Measurements from ENCODE around the gene KRT6B.

Gene KRT6B

GRCh38 chr12:52446367-52447045, 5.4 kb downstream of the KRT6B start:
- H3K36me3 ChIP-seq (ENCODE audit: control insufficient read depth in 2 of 2, insufficient read depth in 1 of 2, low read length in 2 of 2), result no peaks in the 10 kb centered on the region
- ChIA-PET POLR2A (no interaction called here), CTCF (no interaction called here)
- H3K4me3 ChIP-seq (ENCODE audit: low read depth, low read length), result no peak overlapping the region
- no peak overlapping the region for H3K27ac ChIP-seq (ENCODE audit: extremely low read depth, low read depth, low read length)
- TF ChIP-seq HOXD13 (CRISPR knock-in tag; IDR thresholded peaks at IDR 0.05; ENCODE audit: borderline replicate concordance) (no peak), ZNF211 (tag by site-specific recombination; IDR thresholded peaks at IDR 0.05; ENCODE audit: low read depth) (no peak)
- TF ChIP-seq, protein P1, sequence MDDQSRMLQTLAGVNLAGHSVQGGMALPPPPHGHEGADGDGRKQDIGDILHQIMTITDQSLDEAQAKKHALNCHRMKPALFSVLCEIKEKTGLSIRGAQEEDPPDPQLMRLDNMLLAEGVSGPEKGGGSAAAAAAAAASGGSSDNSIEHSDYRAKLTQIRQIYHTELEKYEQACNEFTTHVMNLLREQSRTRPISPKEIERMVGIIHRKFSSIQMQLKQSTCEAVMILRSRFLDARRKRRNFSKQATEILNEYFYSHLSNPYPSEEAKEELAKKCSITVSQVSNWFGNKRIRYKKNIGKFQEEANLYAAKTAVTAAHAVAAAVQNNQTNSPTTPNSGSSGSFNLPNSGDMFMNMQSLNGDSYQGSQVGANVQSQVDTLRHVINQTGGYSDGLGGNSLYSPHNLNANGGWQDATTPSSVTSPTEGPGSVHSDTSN (CRISPR knock-in tag; IDR thresholded peaks at IDR 0.05), result no peak
- no peaks in the 10 kb centered on the region for H3K4me1 ChIP-seq (ENCODE audit: control insufficient read depth, insufficient read depth, low read length)
- no peaks in the 10 kb centered on the region for H3K9me3 ChIP-seq (ENCODE audit: control insufficient read depth, insufficient read depth, low read depth, low read length)

- POLR2A ChIA-PET, result no interaction called here
Measured at GRCh38 chr12:52445876-52446275, 6.1 kb downstream of the KRT6B start.

More at GRCh38 chr12:52445876-52446275, 6.1 kb downstream of the KRT6B start:
- no peaks in the 10 kb centered on the region for H3K9me3 ChIP-seq (ENCODE audit: control insufficient read depth, insufficient read depth, low read depth, low read length)
- no peak overlapping the region for H3K27ac ChIP-seq (ENCODE audit: extremely low read depth, low read depth, low read length)
- no peak for TF ChIP-seq PRDM10 (tag by site-specific recombination; IDR thresholded peaks at IDR 0.05)
- TF ChIP-seq, protein P2, sequence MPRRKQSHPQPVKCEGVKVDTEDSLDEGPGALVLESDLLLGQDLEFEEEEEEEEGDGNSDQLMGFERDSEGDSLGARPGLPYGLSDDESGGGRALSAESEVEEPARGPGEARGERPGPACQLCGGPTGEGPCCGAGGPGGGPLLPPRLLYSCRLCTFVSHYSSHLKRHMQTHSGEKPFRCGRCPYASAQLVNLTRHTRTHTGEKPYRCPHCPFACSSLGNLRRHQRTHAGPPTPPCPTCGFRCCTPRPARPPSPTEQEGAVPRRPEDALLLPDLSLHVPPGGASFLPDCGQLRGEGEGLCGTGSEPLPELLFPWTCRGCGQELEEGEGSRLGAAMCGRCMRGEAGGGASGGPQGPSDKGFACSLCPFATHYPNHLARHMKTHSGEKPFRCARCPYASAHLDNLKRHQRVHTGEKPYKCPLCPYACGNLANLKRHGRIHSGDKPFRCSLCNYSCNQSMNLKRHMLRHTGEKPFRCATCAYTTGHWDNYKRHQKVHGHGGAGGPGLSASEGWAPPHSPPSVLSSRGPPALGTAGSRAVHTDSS (tag by site-specific recombination; IDR thresholded peaks at IDR 0.05), result no peak
- TF ChIP-seq ZNF610 (tag by site-specific recombination; IDR thresholded peaks at IDR 0.05; ENCODE audit: borderline replicate concordance), result no peak
- TF ChIP-seq ZBTB11 (tag by site-specific recombination; conservative IDR thresholded peaks at IDR 0.05; ENCODE audit: low read depth), result no peak
- no peak for TF ChIP-seq EGR2 (tag by site-specific recombination; IDR thresholded peaks at IDR 0.05; ENCODE audit: low read depth)
- no peak for TF ChIP-seq ZNF707 (tag by site-specific recombination; IDR thresholded peaks at IDR 0.05)
- no peaks in the 10 kb centered on the region for H3K4me1 ChIP-seq (ENCODE audit: control insufficient read depth, insufficient read depth, low read length)
- CTCF ChIA-PET, result no interaction called here
- no peaks in the 10 kb centered on the region for H3K36me3 ChIP-seq (ENCODE audit: control insufficient read depth in 2 of 2, insufficient read depth in 1 of 2, low read length in 2 of 2)
- no peak overlapping the region for H3K4me3 ChIP-seq (ENCODE audit: low read depth, low read length)

Data from HEK293 (cell line).